ENCODE results near the gene PCDH9. TPM values are rescaled to one million over a fixed set of nuclear protein-coding genes. Genes with fewer than 3 reads are reported as not detected.

The PCDH9 gene
- total and polyA plus RNA-seq, 10 of the 15 experiments (the other 5 are each of a cell fraction or from before 2014, with no cell fraction given): 0.02 to 2.3 (median 0.05) TPM; not detected in 1

GRCh38 chr13:66714795-66715194 is 515.3 kb downstream of the PCDH9 start:
- intact Hi-C loops (cut with micrococcal nuclease; ENCODE audit: unreplicated experiment): no loop called here
- RAD21 ChIA-PET (ENCODE audit: unreplicated experiment): no interaction called here
- Histone ChIP-seq H3K4me2 (ENCODE audit: control insufficient read depth, insufficient read depth) (no peak overlapping the region), H3K27ac (ENCODE audit: control insufficient read depth, insufficient read depth) (no peak overlapping the region), H4K20me1 (ENCODE audit: control insufficient read depth, insufficient read depth) (no peaks in the 10 kb centered on the region), H3K4me1 (ENCODE audit: control insufficient read depth, insufficient read depth, low read length) (no peaks in the 10 kb centered on the region), H3K9me3 (replicated peaks; ENCODE audit: control insufficient read depth, insufficient read depth, low read length) (no peaks in the 10 kb centered on the region), H3K36me3 (ENCODE audit: control insufficient read depth in 2 of 2, insufficient read depth in 2 of 2, low read length in 1 of 2) (no peaks in the 10 kb centered on the region), H3K9ac (ENCODE audit: control insufficient read depth, insufficient read depth, low read length) (no peak overlapping the region), H2AFZ (ENCODE audit: control insufficient read depth, low read depth, low read length) (no peak overlapping the region), H3K79me2 (ENCODE audit: control insufficient read depth, insufficient read depth, low read length) (no peaks in the 10 kb centered on the region), H3K4me3 (no peak overlapping the region), H3K27me3 (replicated peaks in 1 of 2; ENCODE audit: control insufficient read depth in 2 of 2, insufficient read depth in 2 of 2, low read length in 1 of 2) (no peaks in the 10 kb centered on the region)
- CTCF ChIA-PET: interaction anchor here (1.3 kb wide), 1 partner anchor 48 kb away, joined by 3 read pairs; no protein-coding TSS in a partner anchor
- no TSS peak for BruUV-seq (replicated peaks)
- SMC1A ChIA-PET (ENCODE audit: uncharacterized antibody, unreplicated experiment): no interaction called here
- POLR2A ChIA-PET: no interaction called here
- no peak for DNase-seq (ENCODE audit: low read depth, low spot score)
- TF ChIP-seq FOXM1 (IDR thresholded peaks at IDR 0.05; ENCODE audit: low read depth, low read length) (no peak), RB1 (IDR thresholded peaks at IDR 0.05; ENCODE audit: borderline replicate concordance) (no peak), NR2C1 (IDR thresholded peaks at IDR 0.05) (no peak), CHD1 (IDR thresholded peaks at IDR 0.05; ENCODE audit: low read depth, low read length) (no peak), SP1 (IDR thresholded peaks at IDR 0.05; ENCODE audit: low read depth, low read length) (no peak), MLLT1 (IDR thresholded peaks at IDR 0.05) (no peak), RUNX3 (IDR thresholded peaks at IDR 0.05; ENCODE audit: low read length) (no peak), EED (IDR thresholded peaks at IDR 0.05; ENCODE audit: low read depth) (no peak), PAX5 (IDR thresholded peaks at IDR 0.05; ENCODE audit: borderline replicate concordance, low read depth, low read length) (no peak), NBN (IDR thresholded peaks at IDR 0.05) (no peak), TCF3 (IDR thresholded peaks at IDR 0.05; ENCODE audit: borderline replicate concordance, insufficient read depth, low read depth, low read length) (no peak), RBBP5 (conservative IDR thresholded peaks at IDR 0.05) (no peak), SMAD5 (IDR thresholded peaks at IDR 0.05; ENCODE audit: low read depth) (no peak), MXI1 (IDR thresholded peaks at IDR 0.05; ENCODE audit: low read depth, low read length) (no peak), MTA2 (IDR thresholded peaks at IDR 0.05; ENCODE audit: low read depth) (no peak)
- TF ChIP-seq, protein P1, sequence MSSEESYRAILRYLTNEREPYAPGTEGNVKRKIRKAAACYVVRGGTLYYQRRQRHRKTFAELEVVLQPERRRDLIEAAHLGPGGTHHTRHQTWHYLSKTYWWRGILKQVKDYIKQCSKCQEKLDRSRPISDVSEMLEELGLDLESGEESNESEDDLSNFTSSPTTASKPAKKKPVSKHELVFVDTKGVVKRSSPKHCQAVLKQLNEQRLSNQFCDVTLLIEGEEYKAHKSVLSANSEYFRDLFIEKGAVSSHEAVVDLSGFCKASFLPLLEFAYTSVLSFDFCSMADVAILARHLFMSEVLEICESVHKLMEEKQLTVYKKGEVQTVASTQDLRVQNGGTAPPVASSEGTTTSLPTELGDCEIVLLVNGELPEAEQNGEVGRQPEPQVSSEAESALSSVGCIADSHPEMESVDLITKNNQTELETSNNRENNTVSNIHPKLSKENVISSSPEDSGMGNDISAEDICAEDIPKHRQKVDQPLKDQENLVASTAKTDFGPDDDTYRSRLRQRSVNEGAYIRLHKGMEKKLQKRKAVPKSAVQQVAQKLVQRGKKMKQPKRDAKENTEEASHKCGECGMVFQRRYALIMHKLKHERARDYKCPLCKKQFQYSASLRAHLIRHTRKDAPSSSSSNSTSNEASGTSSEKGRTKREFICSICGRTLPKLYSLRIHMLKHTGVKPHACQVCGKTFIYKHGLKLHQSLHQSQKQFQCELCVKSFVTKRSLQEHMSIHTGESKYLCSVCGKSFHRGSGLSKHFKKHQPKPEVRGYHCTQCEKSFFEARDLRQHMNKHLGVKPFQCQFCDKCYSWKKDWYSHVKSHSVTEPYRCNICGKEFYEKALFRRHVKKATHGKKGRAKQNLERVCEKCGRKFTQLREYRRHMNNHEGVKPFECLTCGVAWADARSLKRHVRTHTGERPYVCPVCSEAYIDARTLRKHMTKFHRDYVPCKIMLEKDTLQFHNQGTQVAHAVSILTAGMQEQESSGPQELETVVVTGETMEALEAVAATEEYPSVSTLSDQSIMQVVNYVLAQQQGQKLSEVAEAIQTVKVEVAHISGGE (CRISPR knock-in tag; IDR thresholded peaks at IDR 0.05): no peak
- in situ Hi-C loops (cut with MboI): no loop called here
- ATAC-seq: no peak
- no peak for FAIRE-seq
